Measurements from ENCODE around the gene PTCSC3. TPM values are rescaled to one million over a fixed set of nuclear protein-coding genes. Genes with fewer than 3 reads are reported as not detected.

The PTCSC3 gene
- total RNA-seq, 2 experiments from 2014 or later: not detected

GRCh38 chr14:36208690-36209278 lies 32.3 kb upstream of the PTCSC3 start:
- peaks cover 2% of the 10 kb centered on the region for H3K9me3 Mint-ChIP-seq
- H3K4me3 Mint-ChIP-seq: no peak overlapping the region
- intact Hi-C loops (cut with micrococcal nuclease): no loop called here
- no peaks in the 10 kb centered on the region for H3K36me3 Mint-ChIP-seq (ENCODE audit: low read depth)
- no peak for DNase-seq
- peaks cover 5% of the 10 kb centered on the region for H3K4me1 Mint-ChIP-seq (ENCODE audit: low read depth)
- peaks cover 11% of the 10 kb centered on the region for H3K27me3 Mint-ChIP-seq (ENCODE audit: low read depth)
- CTCF ChIA-PET: interaction anchor here (0.8 kb wide), 1 partner anchor 346 kb away, joined by 3 read pairs; no protein-coding TSS in a partner anchor
- H3K27ac Mint-ChIP-seq: no peak overlapping the region

GRCh38 chr14:36207500-36207899 lies 31.0 kb upstream of the PTCSC3 start:
- Mint-ChIP-seq H3K36me3 (ENCODE audit: low read depth) (no peaks in the 10 kb centered on the region), H3K9me3 (peaks cover 6% of the 10 kb centered on the region), H3K4me3 (no peak overlapping the region), H3K4me1 (ENCODE audit: low read depth) (peaks cover 3% of the 10 kb centered on the region), H3K27ac (no peak overlapping the region), H3K27me3 (ENCODE audit: low read depth) (peaks cover 6% of the 10 kb centered on the region)
- CTCF ChIA-PET: interaction anchor here (1.5 kb wide), 1 partner anchor 137 kb away, joined by 4 read pairs; no protein-coding TSS in a partner anchor
- intact Hi-C loops (cut with micrococcal nuclease): loop anchor here (1.0 kb wide), 1 partner anchor 167 kb away; no protein-coding TSS in a partner anchor
- no peak for DNase-seq

GRCh38 chr14:36204461-36205073 lies 28.0 kb upstream of the PTCSC3 start:
- Mint-ChIP-seq H3K36me3 (ENCODE audit: low read depth) (no peaks in the 10 kb centered on the region), H3K27ac (no peak overlapping the region), H3K4me1 (ENCODE audit: low read depth) (no peaks in the 10 kb centered on the region), H3K4me3 (no peak overlapping the region), H3K9me3 (peaks cover 6% of the 10 kb centered on the region), H3K27me3 (ENCODE audit: low read depth) (peaks cover 4% of the 10 kb centered on the region)
- no peak for DNase-seq
- intact Hi-C loops (cut with micrococcal nuclease): no loop called here
- CTCF ChIA-PET: interaction anchor here (0.6 kb wide), 1 partner anchor 1735 kb away, joined by 3 read pairs; no protein-coding TSS in a partner anchor

- peaks cover 3% of the 10 kb centered on the region for H3K9me3 Mint-ChIP-seq
- H3K4me3 Mint-ChIP-seq: no peak overlapping the region
- no peaks in the 10 kb centered on the region for H3K36me3 Mint-ChIP-seq (ENCODE audit: low read depth)
- CTCF ChIA-PET: no interaction called here
- no peak overlapping the region for H3K27ac Mint-ChIP-seq
- H3K27me3 Mint-ChIP-seq (ENCODE audit: low read depth): no peaks in the 10 kb centered on the region
- no peaks in the 10 kb centered on the region for H3K4me1 Mint-ChIP-seq (ENCODE audit: low read depth)
- DNase-seq: no peak
- intact Hi-C loops (cut with micrococcal nuclease): no loop called here
Observed at GRCh38 chr14:36198378-36198777, 21.9 kb upstream of the PTCSC3 start.

- no peak overlapping the region for H3K27ac Mint-ChIP-seq
- CTCF ChIA-PET: no interaction called here
- no peak for DNase-seq
- H3K27me3 Mint-ChIP-seq (ENCODE audit: low read depth): no peaks in the 10 kb centered on the region
- no peak overlapping the region for H3K4me3 Mint-ChIP-seq
- no peaks in the 10 kb centered on the region for H3K9me3 Mint-ChIP-seq
- intact Hi-C loops (cut with micrococcal nuclease): no loop called here
- H3K36me3 Mint-ChIP-seq (ENCODE audit: low read depth): no peaks in the 10 kb centered on the region
- H3K4me1 Mint-ChIP-seq (ENCODE audit: low read depth): no peaks in the 10 kb centered on the region
Observed at GRCh38 chr14:36194663-36195062, 18.1 kb upstream of the PTCSC3 start.

- no peak for DNase-seq
- Mint-ChIP-seq H3K27me3 (ENCODE audit: low read depth) (no peaks in the 10 kb centered on the region), H3K4me3 (no peak overlapping the region), H3K36me3 (ENCODE audit: low read depth) (no peaks in the 10 kb centered on the region), H3K4me1 (ENCODE audit: low read depth) (no peaks in the 10 kb centered on the region), H3K9me3 (no peaks in the 10 kb centered on the region), H3K27ac (no peak overlapping the region)
- intact Hi-C loops (cut with micrococcal nuclease): no loop called here
- CTCF ChIA-PET: no interaction called here
Observed at GRCh38 chr14:36192530-36192929, 16.0 kb upstream of the PTCSC3 start.

GRCh38 chr14:36183402-36183801 lies 6.9 kb upstream of the PTCSC3 start:
- H3K36me3 Mint-ChIP-seq (ENCODE audit: low read depth): no peaks in the 10 kb centered on the region
- H3K27me3 Mint-ChIP-seq (ENCODE audit: low read depth): peaks cover 5% of the 10 kb centered on the region
- no peak overlapping the region for H3K4me3 Mint-ChIP-seq
- DNase-seq: no peak
- CTCF ChIA-PET: no interaction called here
- intact Hi-C loops (cut with micrococcal nuclease): no loop called here
- H3K9me3 Mint-ChIP-seq: no peaks in the 10 kb centered on the region
- no peaks in the 10 kb centered on the region for H3K4me1 Mint-ChIP-seq (ENCODE audit: low read depth)
- no peak overlapping the region for H3K27ac Mint-ChIP-seq

- intact Hi-C loops (cut with micrococcal nuclease): no loop called here
- no peak for DNase-seq
- CTCF ChIA-PET: interaction anchor here (1.0 kb wide), 1 partner anchor 113 kb away, joined by 3 read pairs; no protein-coding TSS in a partner anchor
- Mint-ChIP-seq H3K9me3 (no peaks in the 10 kb centered on the region), H3K4me3 (no peak overlapping the region), H3K27me3 (ENCODE audit: low read depth) (peaks cover 5% of the 10 kb centered on the region), H3K4me1 (ENCODE audit: low read depth) (no peaks in the 10 kb centered on the region), H3K36me3 (ENCODE audit: low read depth) (no peaks in the 10 kb centered on the region), H3K27ac (no peak overlapping the region)
Observed at GRCh38 chr14:36181417-36181816, 4.9 kb upstream of the PTCSC3 start.

- CTCF ChIA-PET: no interaction called here
- H3K36me3 Mint-ChIP-seq (ENCODE audit: low read depth): no peaks in the 10 kb centered on the region
- no peak for DNase-seq
- no peak overlapping the region for H3K4me3 Mint-ChIP-seq
- H3K4me1 Mint-ChIP-seq (ENCODE audit: low read depth): no peaks in the 10 kb centered on the region
- H3K9me3 Mint-ChIP-seq: no peaks in the 10 kb centered on the region
- intact Hi-C loops (cut with micrococcal nuclease): no loop called here
- H3K27ac Mint-ChIP-seq: no peak overlapping the region
- H3K27me3 Mint-ChIP-seq (ENCODE audit: low read depth): peaks cover 13% of the 10 kb centered on the region
Observed at GRCh38 chr14:36177489-36177888, 967 bp upstream of the PTCSC3 start.

- Mint-ChIP-seq H3K36me3 (ENCODE audit: low read depth) (no peaks in the 10 kb centered on the region), H3K27me3 (ENCODE audit: low read depth) (peaks cover 8% of the 10 kb centered on the region), H3K9me3 (no peaks in the 10 kb centered on the region), H3K4me3 (no peak overlapping the region), H3K27ac (no peak overlapping the region), H3K4me1 (ENCODE audit: low read depth) (no peaks in the 10 kb centered on the region)
- CTCF ChIA-PET: interaction anchor here (1.6 kb wide), 1 partner anchor 106 kb away, joined by 5 read pairs; no protein-coding TSS in a partner anchor
- no peak for DNase-seq
- intact Hi-C loops (cut with micrococcal nuclease): no loop called here
Observed at GRCh38 chr14:36174767-36175424, 1.6 kb downstream of the PTCSC3 start.

- no peak for DNase-seq
- Mint-ChIP-seq H3K4me1 (ENCODE audit: low read depth) (no peaks in the 10 kb centered on the region), H3K27ac (no peak overlapping the region), H3K36me3 (ENCODE audit: low read depth) (no peaks in the 10 kb centered on the region), H3K4me3 (no peak overlapping the region), H3K27me3 (ENCODE audit: low read depth) (peaks cover 12% of the 10 kb centered on the region), H3K9me3 (no peaks in the 10 kb centered on the region)
- intact Hi-C loops (cut with micrococcal nuclease): no loop called here
- CTCF ChIA-PET: no interaction called here
Observed at GRCh38 chr14:36173161-36173560, 3.4 kb downstream of the PTCSC3 start.

- no peak overlapping the region for H3K27ac Mint-ChIP-seq
- CTCF ChIA-PET: interaction anchor here (0.6 to 0.8 kb wide), 2 partner anchors 22 to 69 kb away, joined by 3 to 5 read pairs; no protein-coding TSS in a partner anchor
- H3K4me3 Mint-ChIP-seq: no peak overlapping the region
- intact Hi-C loops (cut with micrococcal nuclease): no loop called here
- peaks cover 12% of the 10 kb centered on the region for H3K27me3 Mint-ChIP-seq (ENCODE audit: low read depth)
- DNase-seq: no peak
- no peaks in the 10 kb centered on the region for H3K9me3 Mint-ChIP-seq
- no peaks in the 10 kb centered on the region for H3K4me1 Mint-ChIP-seq (ENCODE audit: low read depth)
- H3K36me3 Mint-ChIP-seq (ENCODE audit: low read depth): no peaks in the 10 kb centered on the region
Observed at GRCh38 chr14:36171607-36172006, 4.9 kb downstream of the PTCSC3 start.

GRCh38 chr14:36167431-36167830 lies 9.1 kb downstream of the PTCSC3 start:
- Mint-ChIP-seq H3K4me1 (ENCODE audit: low read depth) (no peaks in the 10 kb centered on the region), H3K27ac (no peak overlapping the region), H3K36me3 (ENCODE audit: low read depth) (no peaks in the 10 kb centered on the region), H3K27me3 (ENCODE audit: low read depth) (peaks cover 8% of the 10 kb centered on the region), H3K9me3 (no peaks in the 10 kb centered on the region), H3K4me3 (no peak overlapping the region)
- intact Hi-C loops (cut with micrococcal nuclease): no loop called here
- DNase-seq: no peak
- CTCF ChIA-PET: no interaction called here

Data from activated naive CD4-positive, alpha-beta T cell treated with anti-CD3 and anti-CD28 coated beads for 36 hours (primary cell).